Ovary (tissue), 9 donors: Measurements from ENCODE around the gene HBA1. TPM values are rescaled to one million over a fixed set of nuclear protein-coding genes. Genes with fewer than 3 reads are reported as not detected.
"Not testable (repeated sequence)": the region's sequence is repeated elsewhere in the genome, so short reads cannot be mapped to it uniquely, and the experiment has no call there.

ENCODE experiments used
- DNase-seq, 5 donors: peaks; one replicate each; pipeline ENCODE4 v3.0.0-alpha.2; 2019 to 2020
- H3K27ac ChIP-seq, 2 donors: fragments of 200-600 bp; one replicate each; pipeline versions ENCODE4 v1.5.1 to v1.8.0; 2019 to 2022
- H3K27me3 ChIP-seq: fragments of 200-600 bp; one replicate; pipeline ENCODE4 v1.8.0; 2022
- H3K36me3 ChIP-seq: fragments of 200-600 bp; sonication (generic); one replicate; pipeline ENCODE4 v1.5.1; 2019
- H3K4me1 ChIP-seq: one replicate; pipeline ENCODE4 v1.8.1; 2013; ENCODE audit warnings: mild to moderate bottlenecking, moderate library complexity; ENCODE audit not compliant: insufficient read depth
- H3K4me3 ChIP-seq: fragments of 200-600 bp; sonication (generic); one replicate; pipeline ENCODE4 v1.5.1; 2017
- H3K9me3 ChIP-seq, 2 donors: fragments of 200-600 bp in 1 of 2; sonication (generic) in 1 of 2; one replicate each; pipeline versions ENCODE4 v1.5.1 to v1.8.1; 2013 to 2019; ENCODE audit warnings: mild to moderate bottlenecking in 1 of 2, moderate library complexity in 1 of 2
- EP300 ChIP-seq: sonication (generic); formaldehyde crosslinking; IDR thresholded peaks from one replicate; pipeline ENCODE4 v1.6.1; 2017; ENCODE audit warnings: antibody characterized with exemption
- POLR2A ChIP-seq: fragments of 450-650 bp; IDR thresholded peaks from one replicate; pipeline ENCODE4 v1.6.1; 2017; ENCODE audit warnings: antibody characterized with exemption, mild to moderate bottlenecking, moderate library complexity
- WGBS, 3 donors: extraction: QIAGEN DNeasy Blood & Tissue Kit in 1 of 3; methylation state at CpG; one replicate each; pipeline versions ENCODE4 v1.1.5 to v1.1.7; 2013 to 2017; 5-methylcytosine and 5-hydroxymethylcytosine counted together
- intact Hi-C, 4 donors: fragments of 100-400 bp; cut with DNase I; formaldehyde crosslinking; loops; one replicate each; pipeline versions ENCODE4 v1.11.0 to v1.15.1; 2022 to 2023
- polyA plus RNA-seq, 2 donors: library from polyadenylated mRNA; stranded (reverse); fragments of 200-250 nt in 1 of 2; fragments of 350-450 nt in 1 of 2; fragmentation: Illumina TruSeq in 1 of 2; extraction: RNeasy Lipid Tissue Mini Kit (QIAGEN cat#74804) in 1 of 2; gene quantifications; one replicate each; pipeline ENCODE4 v1.2.3, GENCODE V29; 2013 to 2014
- total RNA-seq, 7 donors: library from RNA; depleted of rRNA in 2 of 7; stranded (reverse); fragments of >200 nt in 2 of 7; fragmentation: NEBNext Ultra II Directional in 3 of 7; extraction: Animal tissue kit (Norgen Biotek cat#: 25700) in 3 of 7; gene quantifications; one replicate each; pipeline versions ENCODE4 v1.1.0 to v1.2.4, GENCODE V29; 2016 to 2023
- TF ChIP-seq, protein P1 (sequence below), 3 donors: fragments of 450-650 bp in 2 of 3; fragments of 200-600 bp in 1 of 3; IDR thresholded peaks; one replicate each; pipeline versions ENCODE4 v1.5.1 to v1.8.0; 2016 to 2022; ENCODE audit warnings: antibody characterized with exemption in 3 of 3, mild to moderate bottlenecking in 1 of 3
- donor health status: DM: no; HTN: no; CAD: no; lungs with moderate emphysema.
- donor health status: DM: no; HTN: no; CAD: no.
- donor health status: Bipolar disorder and iron deficiency.
- donor health status: DM: yes; HTN: yes; CAD: no.
- donor health status: DM: no; HTN: no; CAD: no.
- donor health status: DM: yes; HTN: yes; CAD: no.

HBA1 gene
- total and polyA plus RNA-seq, 9 donors = 0.50 to 206 (median 32.9) TPM

- Histone ChIP-seq H3K4me3 (no peak overlapping the region), H3K27ac (no peak overlapping the region), H3K4me1 (no peaks in the 10 kb centered on the region), H3K9me3 (no peaks in the 10 kb centered on the region), H3K36me3 (no peaks in the 10 kb centered on the region), H3K27me3 (peaks cover 2% of the 10 kb centered on the region)
- no peak for DNase-seq
- WGBS, 3 donors = 25 to 31% (median 30%) methylated on average over 8 of the region's 8 CpGs
- intact Hi-C loops = no loop called here
- TF ChIP-seq POLR2A (no peak), EP300 (no peak)
- TF ChIP-seq, protein P1, sequence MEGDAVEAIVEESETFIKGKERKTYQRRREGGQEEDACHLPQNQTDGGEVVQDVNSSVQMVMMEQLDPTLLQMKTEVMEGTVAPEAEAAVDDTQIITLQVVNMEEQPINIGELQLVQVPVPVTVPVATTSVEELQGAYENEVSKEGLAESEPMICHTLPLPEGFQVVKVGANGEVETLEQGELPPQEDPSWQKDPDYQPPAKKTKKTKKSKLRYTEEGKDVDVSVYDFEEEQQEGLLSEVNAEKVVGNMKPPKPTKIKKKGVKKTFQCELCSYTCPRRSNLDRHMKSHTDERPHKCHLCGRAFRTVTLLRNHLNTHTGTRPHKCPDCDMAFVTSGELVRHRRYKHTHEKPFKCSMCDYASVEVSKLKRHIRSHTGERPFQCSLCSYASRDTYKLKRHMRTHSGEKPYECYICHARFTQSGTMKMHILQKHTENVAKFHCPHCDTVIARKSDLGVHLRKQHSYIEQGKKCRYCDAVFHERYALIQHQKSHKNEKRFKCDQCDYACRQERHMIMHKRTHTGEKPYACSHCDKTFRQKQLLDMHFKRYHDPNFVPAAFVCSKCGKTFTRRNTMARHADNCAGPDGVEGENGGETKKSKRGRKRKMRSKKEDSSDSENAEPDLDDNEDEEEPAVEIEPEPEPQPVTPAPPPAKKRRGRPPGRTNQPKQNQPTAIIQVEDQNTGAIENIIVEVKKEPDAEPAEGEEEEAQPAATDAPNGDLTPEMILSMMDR (IDR thresholded peaks at IDR 0.05) = no peak
Observed at GRCh38 chr16:175011-175949, 1.2 kb upstream of the HBA1 start.

DNA sequence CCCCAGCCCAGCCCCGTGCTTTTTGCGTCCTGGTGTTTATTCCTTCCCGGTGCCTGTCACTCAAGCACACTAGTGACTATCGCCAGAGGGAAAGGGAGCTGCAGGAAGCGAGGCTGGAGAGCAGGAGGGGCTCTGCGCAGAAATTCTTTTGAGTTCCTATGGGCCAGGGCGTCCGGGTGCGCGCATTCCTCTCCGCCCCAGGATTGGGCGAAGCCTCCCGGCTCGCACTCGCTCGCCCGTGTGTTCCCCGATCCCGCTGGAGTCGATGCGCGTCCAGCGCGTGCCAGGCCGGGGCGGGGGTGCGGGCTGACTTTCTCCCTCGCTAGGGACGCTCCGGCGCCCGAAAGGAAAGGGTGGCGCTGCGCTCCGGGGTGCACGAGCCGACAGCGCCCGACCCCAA lies 474 bp upstream of the HBA1 start:
- 0 to 1% methylated on average over 2 to 25 of the region's 39 CpGs; no CpG with 5 or more reads in 1 of the 3 donors for WGBS, 3 donors
- H3K27ac ChIP-seq, H3K4me3 ChIP-seq, H3K27me3 ChIP-seq, H3K36me3 ChIP-seq, H3K4me1 ChIP-seq, DNase-seq, intact Hi-C loops, H3K9me3 ChIP-seq: not testable (repeated sequence)

DNA sequence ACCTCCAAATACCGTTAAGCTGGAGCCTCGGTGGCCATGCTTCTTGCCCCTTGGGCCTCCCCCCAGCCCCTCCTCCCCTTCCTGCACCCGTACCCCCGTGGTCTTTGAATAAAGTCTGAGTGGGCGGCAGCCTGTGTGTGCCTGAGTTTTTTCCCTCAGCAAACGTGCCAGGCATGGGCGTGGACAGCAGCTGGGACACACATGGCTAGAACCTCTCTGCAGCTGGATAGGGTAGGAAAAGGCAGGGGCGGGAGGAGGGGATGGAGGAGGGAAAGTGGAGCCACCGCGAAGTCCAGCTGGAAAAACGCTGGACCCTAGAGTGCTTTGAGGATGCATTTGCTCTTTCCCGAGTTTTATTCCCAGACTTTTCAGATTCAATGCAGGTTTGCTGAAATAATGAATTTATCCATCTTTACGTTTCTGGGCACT lies 928 bp downstream of the HBA1 start:
- intact Hi-C loops = no loop called here
- TF ChIP-seq EP300 (no peak), POLR2A (no peak)
- TF ChIP-seq, protein P1 (IDR thresholded peaks at IDR 0.05) = no peak
- no peak for DNase-seq
- Histone ChIP-seq H3K27me3 (peaks cover 2% of the 10 kb centered on the region), H3K27ac (no peak overlapping the region), H3K9me3 (no peaks in the 10 kb centered on the region), H3K4me1 (peaks cover 8% of the 10 kb centered on the region), H3K36me3 (no peaks in the 10 kb centered on the region), H3K4me3 (no peak overlapping the region)
- 1 to 3% (median 1%) methylated on average over 13 of the region's 13 CpGs for WGBS, 3 donors

DNA sequence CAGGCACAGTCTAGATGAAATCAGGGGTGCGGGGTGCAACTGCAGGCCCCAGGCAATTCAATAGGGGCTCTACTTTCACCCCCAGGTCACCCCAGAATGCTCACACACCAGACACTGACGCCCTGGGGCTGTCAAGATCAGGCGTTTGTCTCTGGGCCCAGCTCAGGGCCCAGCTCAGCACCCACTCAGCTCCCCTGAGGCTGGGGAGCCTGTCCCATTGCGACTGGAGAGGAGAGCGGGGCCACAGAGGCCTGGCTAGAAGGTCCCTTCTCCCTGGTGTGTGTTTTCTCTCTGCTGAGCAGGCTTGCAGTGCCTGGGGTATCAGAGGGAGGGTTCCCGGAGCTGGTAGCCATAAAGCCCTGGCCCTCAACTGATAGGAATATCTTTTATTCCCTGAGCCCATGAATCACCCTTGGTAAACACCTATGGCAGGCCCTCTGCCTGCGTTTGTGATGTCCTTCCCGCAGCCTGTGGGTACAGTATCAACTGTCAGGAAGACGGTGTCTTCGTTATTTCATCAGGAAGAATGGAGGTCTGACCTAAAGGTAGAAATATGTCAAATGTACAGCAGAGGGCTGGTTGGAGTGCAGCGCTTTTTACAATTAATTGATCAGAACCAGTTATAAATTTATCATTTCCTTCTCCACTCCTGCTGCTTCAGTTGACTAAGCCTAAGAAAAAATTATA lies 1.6 kb downstream of the HBA1 start:
- H3K27me3 ChIP-seq = peaks cover 2% of the 10 kb centered on the region
- no peaks in the 10 kb centered on the region for H3K9me3 ChIP-seq
- H3K4me3 ChIP-seq = no peak overlapping the region
- peaks cover 8% of the 10 kb centered on the region for H3K4me1 ChIP-seq
- DNase-seq = no peak
- no peaks in the 10 kb centered on the region for H3K36me3 ChIP-seq
- intact Hi-C loops = no loop called here
- TF ChIP-seq, protein P1 (IDR thresholded peaks at IDR 0.05) = no peak
- no peak for TF ChIP-seq EP300
- no peak for TF ChIP-seq POLR2A
- H3K27ac ChIP-seq = no peak overlapping the region
- WGBS, 3 donors = 69 to 76% (median 74%) methylated on average over 11 of the region's 11 CpGs

GRCh38 chr16:178668-179015 lies 2.2 kb downstream of the HBA1 start:
- intact Hi-C loops = no loop called here
- TF ChIP-seq EP300 (no peak), POLR2A (no peak)
- TF ChIP-seq, protein P1 (IDR thresholded peaks at IDR 0.05) = no peak
- H3K27ac ChIP-seq = no peak overlapping the region
- no peak overlapping the region for H3K4me3 ChIP-seq
- no peaks in the 10 kb centered on the region for H3K36me3 ChIP-seq
- DNase-seq = no peak
- peaks cover 8% of the 10 kb centered on the region for H3K4me1 ChIP-seq
- H3K9me3 ChIP-seq = no peaks in the 10 kb centered on the region
- H3K27me3 ChIP-seq = peaks cover 2% of the 10 kb centered on the region
- WGBS, 3 donors = 83 to 90% (median 86%) methylated on average over 11 of the region's 11 CpGs
